HG03354 (cell line): ENCODE measurements around the gene ECSCR.
"Not testable (repeated sequence)": the region's sequence is repeated elsewhere in the genome, so short reads cannot be mapped to it uniquely, and the experiment has no call there.

Experiments
- ATAC-seq: cut with Tn5 transposase; IDR thresholded peaks from one replicate; pipeline ENCODE4 v1.9.1; 2021; ENCODE audit warnings: mild to moderate bottlenecking; ENCODE audit not compliant: unreplicated experiment, poor library complexity, severe bottlenecking

ECSCR gene

GRCh38 chr5:139462586-139463276 lies at the start of gene ECSCR:
Gene ECSCR (minus strand): TSS chr5:139462743. CDS start chr5:139462670, 73 bp downstream.
- no peak for ATAC-seq

GRCh38 chr5:139504722-139505121 lies 42.2 kb upstream of the ECSCR start:
- ATAC-seq: not testable (repeated sequence)

- not testable (repeated sequence) for ATAC-seq
These were observed 41.3 kb upstream of the ECSCR start for GRCh38 chr5:139503879-139504278.

- not testable (repeated sequence) for ATAC-seq
These were observed 40.7 kb upstream of the ECSCR start for GRCh38 chr5:139503036-139503817.

- no peak for ATAC-seq
These were observed 38.8 kb upstream of the ECSCR start for GRCh38 chr5:139501381-139501780.

GRCh38 chr5:139495638-139496435 lies 33.3 kb upstream of the ECSCR start:
- ATAC-seq: no peak

GRCh38 chr5:139494832-139495231 lies 32.3 kb upstream of the ECSCR start:
- ATAC-seq: no peak

- no peak for ATAC-seq
These were observed 31.7 kb upstream of the ECSCR start for GRCh38 chr5:139494256-139494655.

GRCh38 chr5:139492700-139493192 lies 30.2 kb upstream of the ECSCR start:
- no peak for ATAC-seq

GRCh38 chr5:139488260-139488659 lies 25.7 kb upstream of the ECSCR start:
- no peak for ATAC-seq

GRCh38 chr5:139486201-139486600 lies 23.7 kb upstream of the ECSCR start:
- ATAC-seq: no peak

- not testable (repeated sequence) for ATAC-seq
These were observed 20.3 kb upstream of the ECSCR start for GRCh38 chr5:139482890-139483208.

GRCh38 chr5:139482050-139482889 lies 19.7 kb upstream of the ECSCR start, which contains the start of gene STING1:
Gene STING1 (minus strand): TSS chr5:139482758. CDS start chr5:139481704, 1,054 bp downstream.
- peak; percentile 66 for ATAC-seq

GRCh38 chr5:139481580-139482049 lies 19.1 kb upstream of the ECSCR start:
- peak; percentile 26 for ATAC-seq

- ATAC-seq: no peak
These were observed 18.6 kb upstream of the ECSCR start for GRCh38 chr5:139481122-139481533.

GRCh38 chr5:139479729-139480128 lies 17.2 kb upstream of the ECSCR start:
- ATAC-seq: not testable (repeated sequence)

- ATAC-seq: not testable (repeated sequence)
These were observed 16.3 kb upstream of the ECSCR start for GRCh38 chr5:139478657-139479423.

- ATAC-seq: no peak
These were observed 13.5 kb upstream of the ECSCR start for GRCh38 chr5:139475865-139476617.
